ENCODE results near the gene IFT80.

Gene IFT80

DNA sequence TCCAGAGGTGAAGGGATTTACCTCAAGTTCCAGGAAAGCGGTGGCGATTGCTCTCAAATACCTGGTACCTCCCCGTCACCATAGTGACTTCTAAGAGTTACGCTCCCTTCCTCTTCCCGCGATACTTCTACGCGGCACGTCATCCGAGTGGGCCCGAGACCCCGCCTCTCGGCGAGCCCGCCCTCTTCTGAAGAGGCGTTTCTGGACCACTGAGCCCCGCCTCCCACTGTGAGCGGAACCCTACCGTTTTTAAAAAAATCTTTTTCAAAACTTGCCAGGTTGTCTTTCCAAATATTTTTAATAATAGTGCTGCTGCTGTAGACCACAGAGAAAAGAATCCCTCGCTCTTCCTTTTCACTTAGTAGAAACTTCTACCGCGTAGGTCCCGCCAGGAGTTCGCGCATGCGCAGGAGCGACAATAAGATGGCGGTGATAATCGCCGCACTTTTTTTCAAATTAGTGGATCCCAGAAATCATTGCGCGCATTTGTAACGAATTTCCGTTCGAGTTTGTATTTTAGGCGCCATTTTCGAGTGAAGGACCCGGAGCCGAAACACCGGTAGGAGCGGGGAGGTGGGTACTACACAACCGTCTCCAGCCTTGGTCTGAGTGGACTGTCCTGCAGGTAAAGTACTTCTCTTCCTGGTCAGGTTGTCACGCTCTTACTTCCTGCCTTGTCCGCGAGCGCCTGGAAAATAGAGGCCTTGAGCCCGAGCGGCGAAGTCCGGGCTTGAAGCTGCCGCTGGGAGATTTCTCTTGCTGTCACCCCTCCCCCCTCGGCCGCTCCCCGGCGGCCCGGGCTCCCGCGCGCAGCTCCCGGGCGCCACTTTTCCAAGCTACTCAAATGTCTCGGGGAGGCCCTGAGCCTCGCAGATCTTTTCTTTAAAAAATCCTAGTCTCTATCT, at the start of gene IFT80, which contains the start of gene SMC4:
TSS of gene IFT80 (minus strand) at position 101 of the 905 bp plus-strand sequence. CDS start 14,625 bp downstream, outside the sequence.
TSS of gene SMC4 (plus strand) at position 526 of the 905 bp plus-strand sequence. CDS start 1,177 bp downstream, outside the sequence.
- peak; percentile 82 to 93 (median 88) for DNase-seq

GRCh38 chr3:160447544-160447943, 48.5 kb upstream of the IFT80 start:
- no peak for DNase-seq

DNA sequence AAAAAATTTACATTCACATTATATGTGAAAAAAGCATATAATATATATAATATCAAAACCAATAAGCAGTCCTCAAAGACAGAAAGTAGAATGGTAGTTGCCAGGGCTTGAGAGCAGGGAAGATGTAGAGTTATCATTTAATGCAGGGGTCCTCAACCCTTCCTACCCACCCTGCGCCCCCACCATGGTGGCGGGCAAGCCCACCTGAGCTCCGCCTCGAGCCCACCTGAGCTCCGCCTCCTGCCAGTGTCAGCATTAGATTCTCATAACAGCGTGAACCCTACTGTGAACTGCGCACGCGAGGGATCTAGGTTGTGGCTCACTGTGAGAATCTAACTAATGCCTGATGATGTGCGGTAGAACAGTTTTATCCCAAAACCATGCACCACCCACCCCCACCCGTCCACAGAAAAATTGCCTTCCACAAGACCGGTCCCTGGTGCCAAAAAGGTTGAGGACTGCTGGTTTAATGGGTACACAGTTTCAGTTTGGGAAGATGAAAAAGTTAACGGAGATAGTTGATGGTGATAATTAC, 47.6 kb upstream of the IFT80 start:
- no peak for DNase-seq

DNA sequence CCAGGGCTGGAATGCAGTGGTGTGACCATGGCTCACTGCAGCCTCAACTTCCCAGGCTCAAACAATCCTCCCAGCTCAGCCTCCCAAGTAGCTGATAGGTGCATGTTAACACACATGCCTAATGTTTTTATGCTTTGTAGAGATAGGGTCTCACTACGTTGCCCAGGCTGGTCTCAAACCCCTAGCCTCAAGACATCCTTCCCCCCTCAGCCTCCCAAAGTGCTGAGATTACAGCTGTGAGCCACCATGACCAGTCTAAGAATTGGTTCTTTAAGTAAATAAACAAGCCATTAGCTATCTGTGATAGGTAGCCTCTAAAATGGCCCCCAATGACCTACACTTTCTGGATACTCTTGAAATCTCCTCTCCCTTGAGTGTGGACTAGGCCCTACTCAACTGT, 46.8 kb upstream of the IFT80 start:
- DNase-seq, result no peak

DNA sequence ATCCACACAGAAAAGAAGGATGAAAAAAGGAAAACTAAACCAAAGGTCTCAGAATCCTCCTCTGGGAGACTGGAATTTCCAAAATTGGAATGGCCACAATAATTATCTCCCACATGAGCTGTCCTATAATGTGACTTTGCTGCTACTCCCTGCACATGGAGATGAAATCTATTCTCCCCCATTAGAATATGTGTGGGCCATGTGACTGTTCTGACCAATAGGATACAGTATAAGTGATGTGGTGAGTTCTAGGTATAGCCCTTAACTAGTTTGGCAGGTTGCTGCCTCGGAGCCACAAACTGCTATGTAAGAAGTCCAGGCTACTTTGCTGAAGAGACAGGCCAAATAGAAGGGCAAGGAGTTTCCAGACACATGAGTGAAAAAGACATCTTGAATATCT, 45.4 kb upstream of the IFT80 start:
- no peak for DNase-seq

- no peak for DNase-seq
These were observed 41.7 kb upstream of the IFT80 start for GRCh38 chr3:160440687-160441086.

DNA sequence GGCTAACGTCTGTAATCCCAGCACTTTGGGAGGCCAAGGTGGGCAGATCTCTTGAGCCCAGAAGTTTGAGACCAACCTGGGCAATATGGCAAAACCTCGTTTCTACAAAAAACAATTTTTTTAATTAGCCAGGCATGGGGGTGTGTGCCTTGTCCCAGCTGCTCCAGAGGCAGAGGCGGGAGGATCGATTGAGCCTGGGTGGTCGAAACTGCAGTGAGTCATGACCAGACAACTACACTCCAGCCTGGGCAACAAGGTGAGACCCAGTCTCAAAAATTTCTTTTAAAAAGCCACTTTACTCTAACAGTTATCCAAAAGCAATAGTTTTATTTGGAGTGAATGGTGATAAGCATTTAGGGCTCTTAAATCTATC, 38.0 kb upstream of the IFT80 start:
- no peak for DNase-seq

DNA sequence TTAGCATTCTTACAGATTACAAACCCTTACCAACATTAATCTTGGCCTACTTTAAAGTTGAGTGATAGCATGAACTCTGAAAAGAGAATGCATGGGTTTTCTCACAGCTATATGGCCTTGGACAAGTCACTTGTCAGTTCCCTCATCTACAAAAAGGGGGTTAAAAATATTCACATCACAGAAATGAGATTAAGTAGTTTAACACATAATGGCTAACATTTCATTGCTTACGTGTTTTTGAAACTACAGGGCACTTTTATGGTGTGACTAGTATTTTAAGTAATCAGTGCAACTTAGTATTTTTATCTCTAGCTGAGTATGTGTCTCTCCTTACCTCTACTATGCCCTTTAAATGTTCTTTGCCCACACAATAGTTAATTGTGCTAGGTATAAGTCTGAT, 36.7 kb upstream of the IFT80 start:
- DNase-seq, result no peak

DNA sequence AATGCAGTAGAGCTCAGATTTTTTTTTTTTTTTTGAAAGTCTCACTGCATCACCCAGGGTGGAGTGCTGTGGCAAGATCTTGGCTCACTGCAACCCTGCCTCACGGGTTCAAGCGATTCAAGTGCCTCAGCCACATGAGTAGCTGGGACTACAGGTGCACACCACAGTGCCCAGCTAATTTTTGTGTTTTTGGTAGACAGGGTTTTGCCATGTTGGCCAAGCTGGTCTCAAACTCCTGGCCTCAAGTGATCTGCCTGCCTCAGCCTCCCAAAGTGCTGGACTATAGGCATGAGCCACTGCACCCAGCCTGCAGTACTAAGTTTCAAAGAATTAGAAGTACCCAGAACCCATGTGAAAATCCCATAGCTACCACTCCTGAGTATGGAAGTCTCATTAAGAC, 36.1 kb upstream of the IFT80 start:
- DNase-seq, result no peak

DNA sequence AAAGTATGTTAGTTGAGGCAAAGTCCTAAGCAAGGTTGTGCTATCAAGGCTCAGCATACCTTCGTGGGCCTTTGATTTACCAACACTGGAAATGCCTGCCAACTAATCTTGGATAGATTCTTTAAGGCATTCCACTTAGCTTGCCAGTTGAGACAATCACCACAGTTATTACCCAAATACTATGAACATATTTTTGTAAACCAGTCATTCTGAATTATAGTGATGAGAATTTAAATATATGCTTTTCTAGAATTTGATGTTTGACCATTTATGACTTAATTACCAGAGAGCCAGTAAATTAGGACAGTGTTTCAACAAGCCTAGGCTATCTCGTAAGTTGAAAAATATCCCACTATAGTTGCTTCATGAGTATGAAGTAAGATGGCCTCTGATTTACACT, 35.0 kb upstream of the IFT80 start:
- DNase-seq, result no peak

GRCh38 chr3:160427832-160428424, 28.9 kb upstream of the IFT80 start:
- DNase-seq, result no peak

DNA sequence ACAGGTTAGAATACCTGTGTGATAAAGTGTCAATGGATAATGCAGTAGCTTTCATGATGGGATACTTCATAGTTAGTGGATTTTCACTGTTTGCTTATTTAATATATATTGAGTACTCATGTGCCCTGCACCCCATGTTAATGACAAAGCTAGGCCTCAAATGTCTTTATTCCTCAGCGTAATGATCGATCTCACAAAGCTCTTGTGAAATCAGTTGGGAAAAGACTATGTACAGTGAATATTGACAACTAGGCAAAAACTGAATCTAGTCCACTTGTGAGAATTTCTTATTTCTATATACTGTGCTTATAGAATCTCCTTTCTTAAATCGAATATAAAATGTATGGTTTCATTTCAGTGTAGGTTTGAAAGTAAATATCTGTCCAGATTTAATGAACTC, 18.3 kb upstream of the IFT80 start:
- no peak for DNase-seq

DNA sequence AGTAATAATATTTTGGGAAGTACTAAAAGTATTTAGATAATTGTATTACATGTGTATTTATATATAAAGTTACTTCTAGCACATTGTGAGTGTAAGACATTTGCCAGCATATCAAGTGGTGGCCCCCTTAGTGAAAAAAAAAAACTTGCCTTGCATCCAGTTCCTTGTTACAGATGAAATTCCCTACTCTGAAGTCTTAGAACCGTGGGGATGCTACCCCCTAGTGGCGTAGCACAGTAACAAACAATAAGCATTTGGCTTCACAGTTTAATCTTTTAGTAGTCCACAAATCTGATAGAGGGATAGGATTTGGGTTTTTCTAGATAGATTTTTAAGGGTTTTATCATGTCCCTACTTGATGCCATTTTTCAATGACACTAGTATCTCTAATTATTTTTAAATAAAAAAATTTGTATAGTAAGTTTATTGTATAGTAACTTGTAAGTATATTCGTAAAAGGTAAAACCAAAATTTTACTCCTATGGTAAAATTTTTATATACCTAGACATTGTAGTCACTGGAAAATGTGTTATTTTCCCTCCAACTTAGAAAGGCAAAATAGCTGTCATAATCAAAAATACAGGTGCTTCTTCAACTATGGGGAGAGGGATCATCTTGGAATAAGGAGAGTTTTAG, 14.7 kb upstream of the IFT80 start:
- DNase-seq, result peak in 3 of 4 experiments; percentile 14 to 38 (median 16)

DNA sequence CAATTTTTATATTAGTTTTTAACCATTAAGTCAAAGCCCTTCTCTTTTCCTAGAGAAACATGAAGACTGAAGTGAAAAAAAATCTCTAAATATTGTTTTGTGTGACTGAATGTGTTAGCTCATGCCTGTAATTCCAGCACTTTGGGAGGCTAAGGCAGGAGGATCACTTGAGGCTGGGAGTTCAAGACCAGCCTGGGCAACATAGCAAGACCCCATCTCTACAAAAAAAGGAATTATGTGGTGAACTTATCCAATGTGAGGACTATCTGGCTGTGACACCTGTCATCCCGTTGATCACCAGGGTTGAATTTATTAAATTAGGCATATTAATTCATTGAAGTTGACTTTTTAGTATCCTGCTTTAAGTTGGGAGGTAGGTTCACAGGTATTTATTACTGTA, 13.5 kb upstream of the IFT80 start:
- DNase-seq, result no peak

DNA sequence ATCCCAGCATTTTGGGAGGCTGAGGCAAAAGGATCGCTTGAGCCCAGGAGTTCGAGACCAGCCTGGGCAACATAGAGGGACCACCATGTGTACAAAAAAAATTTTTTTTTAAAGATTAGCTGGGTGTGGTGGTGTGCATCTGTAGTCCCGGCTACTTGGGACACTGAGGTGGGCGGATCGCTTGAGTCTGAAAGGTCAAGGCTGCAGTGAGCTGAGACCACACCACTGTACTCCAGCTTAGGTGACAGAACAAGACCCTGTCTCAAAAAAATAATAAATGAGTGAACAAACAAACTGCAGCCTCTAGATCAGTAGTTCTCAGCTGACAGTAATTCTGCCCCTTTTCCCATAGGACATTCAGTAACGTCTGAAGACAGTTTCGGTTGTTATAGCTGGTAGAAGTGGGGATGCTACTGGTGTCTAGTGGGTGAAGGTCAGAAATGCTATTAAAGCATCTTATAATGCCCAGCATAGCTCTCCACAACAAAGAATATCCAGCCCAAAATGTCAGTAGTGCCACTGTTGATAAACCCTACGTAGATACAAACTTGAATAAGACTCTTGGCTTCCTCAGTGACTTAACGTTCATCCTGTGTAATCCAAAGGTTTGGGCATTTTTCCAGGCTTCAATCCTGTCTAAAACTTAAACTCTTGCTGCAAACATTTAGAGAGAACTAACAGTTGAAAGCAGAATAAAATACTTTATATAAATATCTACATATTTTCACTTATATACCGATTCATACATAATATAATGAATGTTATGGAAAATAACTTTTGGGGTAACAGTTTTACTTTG, 11.0 kb upstream of the IFT80 start:
- no peak for DNase-seq

- no peak for DNase-seq
These were observed 4.9 kb upstream of the IFT80 start for GRCh38 chr3:160403796-160404470.

- no peak for DNase-seq
These were observed 4.1 kb upstream of the IFT80 start for GRCh38 chr3:160403028-160403545.

DNA sequence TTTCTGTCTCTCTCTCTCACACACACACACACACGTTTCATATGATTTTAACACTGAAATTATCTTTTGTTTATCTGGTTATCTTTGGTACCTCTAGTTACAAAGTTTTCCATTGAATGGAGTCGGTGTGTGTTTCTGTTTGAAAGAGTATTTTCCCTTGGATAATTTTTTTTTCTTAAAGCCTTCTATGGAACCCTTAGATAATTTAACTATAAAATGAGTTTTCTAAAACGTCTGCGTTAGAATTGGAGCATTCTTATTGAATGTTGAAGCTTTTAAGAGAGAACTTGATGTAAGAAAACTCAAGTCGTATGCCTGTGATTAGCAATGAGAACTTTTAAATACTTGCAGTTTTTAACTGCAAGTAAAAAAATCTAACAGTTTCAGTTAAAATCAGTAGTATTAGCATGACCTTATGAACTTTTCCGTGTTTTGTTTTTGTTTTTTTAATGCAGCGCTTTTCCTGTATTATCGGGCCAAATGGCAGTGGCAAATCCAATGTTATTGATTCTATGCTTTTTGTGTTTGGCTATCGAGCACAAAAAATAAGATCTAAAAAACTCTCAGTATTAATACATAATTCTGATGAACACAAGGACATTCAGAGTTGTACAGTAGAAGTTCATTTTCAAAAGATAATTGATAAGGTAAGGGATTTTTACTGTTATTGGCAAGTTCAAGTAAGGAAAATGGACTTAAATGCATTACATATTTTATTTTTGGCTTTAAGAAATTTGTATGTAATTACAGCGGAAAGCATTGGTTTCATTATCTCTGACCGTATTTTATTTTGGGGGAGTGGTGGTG, 3.4 kb upstream of the IFT80 start:
- DNase-seq, result no peak

GRCh38 chr3:160401291-160402095, 2.5 kb upstream of the IFT80 start:
- DNase-seq, result no peak

- DNase-seq, result peak in 2 of 4 experiments; percentile 0 to 6
These were observed 1.7 kb upstream of the IFT80 start for GRCh38 chr3:160400702-160401150.
